IMR-90 (cell line): Measurements from ENCODE around the gene MLF2. TPM values are rescaled to one million over a fixed set of nuclear protein-coding genes. Genes with fewer than 3 reads are reported as not detected.

ENCODE experiments used
- ATAC-seq: fragments of 200-7000 bp; cut with Tn5 transposase; 2 replicates; pipeline ENCODE4 v1.9.1; 2020; ENCODE audit warnings: low read depth, mild to moderate bottlenecking, moderate library complexity
- BruUV-seq: library from RNA; stranded (reverse); fragments of 400-500 nt; replicated peaks from 2 replicates; lab custom pipeline; 2021; lab: Mats Ljungman, UMichigan
- CTCF ChIA-PET: fragments of 300-600 bp; formaldehyde crosslinking; extraction: SDS; loops from one replicate; lab custom pipeline; 2021; ENCODE audit warnings: antibody characterized with exemption; lab: Yijun Ruan, JAX
- POLR2A ChIA-PET: fragments of 300-600 bp; sonication (Branson Sonifier 250); formaldehyde crosslinking; loops from one replicate; lab custom pipeline; 2022; ENCODE audit warnings: antibody characterized with exemption; ENCODE audit not compliant: unreplicated experiment; lab: Charles Lee
- DNase-seq: peaks from one replicate; pipeline ENCODE4 v3.0.0; 2013
- H2AFZ ChIP-seq: replicated peaks from 2 replicates; pipeline ENCODE3; 2013; ENCODE audit warnings: low read length, mild to moderate bottlenecking; ENCODE audit not compliant: poor library complexity
- H2AK5ac ChIP-seq: 2 replicates; pipeline ENCODE4 v1.6.1; 2013; ENCODE audit warnings: low read depth, low read length, inconsistent platforms
- H2AK9ac ChIP-seq: replicated peaks from 2 replicates; pipeline ENCODE3; 2013; ENCODE audit warnings: mild to moderate bottlenecking, low read depth, low read length, moderate library complexity; ENCODE audit not compliant: poor library complexity
- H2BK120ac ChIP-seq: 2 replicates; pipeline ENCODE4 v1.6.1; 2013; ENCODE audit warnings: low read depth, low read length, inconsistent platforms
- H2BK15ac ChIP-seq: 3 replicates; pipeline ENCODE4 v1.6.1; 2013; ENCODE audit warnings: low read depth, low read length, inconsistent platforms
- H2BK20ac ChIP-seq: 2 replicates; pipeline ENCODE4 v1.6.1; 2013; ENCODE audit warnings: low read depth, mild to moderate bottlenecking, inconsistent platforms, low read length, moderate library complexity
- H2BK5ac ChIP-seq: 2 replicates; pipeline ENCODE4 v1.6.1; 2013; ENCODE audit warnings: mild to moderate bottlenecking, low read depth, low read length, inconsistent platforms; ENCODE audit not compliant: poor library complexity, severe bottlenecking
- H3K14ac ChIP-seq: replicated peaks from 2 replicates; pipeline ENCODE4 v1.6.1; 2013; ENCODE audit warnings: low read depth, low read length, inconsistent platforms
- H3K18ac ChIP-seq: 2 replicates; pipeline ENCODE4 v1.6.1; 2013; ENCODE audit warnings: low read depth, low read length, control low read depth
- H3K23ac ChIP-seq: 2 replicates; pipeline ENCODE4 v1.6.1; 2013; ENCODE audit warnings: low read depth, low read length, inconsistent platforms
- H3K27ac ChIP-seq: 2 replicates; pipeline ENCODE4 v1.5.1; 2013; ENCODE audit warnings: mild to moderate bottlenecking, control low read depth, low read length; ENCODE audit not compliant: insufficient read depth
- H3K27me3 ChIP-seq: 2 replicates; pipeline ENCODE4 v1.6.1; 2013; ENCODE audit warnings: low read length; ENCODE audit not compliant: control insufficient read depth, insufficient read depth
- H3K36me3 ChIP-seq: 2 replicates; pipeline ENCODE4 v1.6.1; 2013; ENCODE audit warnings: low read length, mixed read lengths; ENCODE audit not compliant: control insufficient read depth, insufficient read depth
- H3K4ac ChIP-seq: 2 replicates; pipeline ENCODE4 v1.6.1; 2013; ENCODE audit warnings: low read depth, low read length, inconsistent platforms
- H3K4me1 ChIP-seq: 2 replicates; pipeline ENCODE4 v1.6.1; 2013; ENCODE audit warnings: low read length, mixed read lengths; ENCODE audit not compliant: control insufficient read depth, insufficient read depth
- H3K4me2 ChIP-seq: 2 replicates; pipeline ENCODE4 v1.6.1; 2013; ENCODE audit warnings: low read depth, mild to moderate bottlenecking, control low read depth, low read length, moderate library complexity
- H3K4me3 ChIP-seq: 2 replicates; pipeline ENCODE4 v1.5.1; 2013; ENCODE audit warnings: low read depth, mild to moderate bottlenecking, control low read depth, low read length, moderate library complexity; ENCODE audit not compliant: insufficient read depth
- H3K56ac ChIP-seq: 2 replicates; pipeline ENCODE4 v1.6.1; 2013; ENCODE audit warnings: low read length, inconsistent platforms; ENCODE audit not compliant: insufficient read depth; ENCODE audit errors: extremely low read depth
- H3K79me1 ChIP-seq, 2 experiments: 2 replicates each; pipeline ENCODE4 v1.6.1; 2013; ENCODE audit warnings: low read length in 2 of 2, inconsistent platforms in 1 of 2, low read depth in 1 of 2
- H3K9ac ChIP-seq: 2 replicates; pipeline ENCODE4 v1.6.1; 2013; ENCODE audit warnings: low read depth, low read length, control low read depth
- H3K9me1 ChIP-seq: 2 replicates; pipeline ENCODE4 v1.6.1; 2013; ENCODE audit warnings: low read length, inconsistent platforms; ENCODE audit not compliant: insufficient read depth
- H3K9me3 ChIP-seq: 2 replicates; pipeline ENCODE4 v1.6.1; 2013; ENCODE audit warnings: low read length; ENCODE audit not compliant: control insufficient read depth, insufficient read depth
- H4K20me1 ChIP-seq: 2 replicates; pipeline ENCODE4 v1.6.1; 2013; ENCODE audit warnings: low read length, inconsistent platforms; ENCODE audit not compliant: insufficient read depth
- H4K5ac ChIP-seq: 2 replicates; pipeline ENCODE4 v1.6.1; 2013; ENCODE audit warnings: mild to moderate bottlenecking, low read depth, low read length, control low read depth
- H4K8ac ChIP-seq, 2 experiments: 2 replicates each; pipeline ENCODE4 v1.6.1; 2013; ENCODE audit warnings: low read depth in 2 of 2, low read length in 2 of 2, control low read depth in 1 of 2, inconsistent platforms in 1 of 2
- H4K91ac ChIP-seq: 2 replicates; pipeline ENCODE4 v1.6.1; 2013; ENCODE audit warnings: low read depth, low read length, inconsistent platforms; ENCODE audit not compliant: insufficient read depth
- BHLHE40 ChIP-seq: fragments of 150-350 bp; IDR thresholded peaks from 2 replicates; pipeline ENCODE4 v1.6.1; 2016; ENCODE audit warnings: mild to moderate bottlenecking, low read depth, low read length
- MAFK ChIP-seq: IDR thresholded peaks from 2 replicates; pipeline ENCODE4 v1.6.1; 2012; ENCODE audit warnings: low read depth, low read length, improper control_type of control experiment
- MAZ ChIP-seq: IDR thresholded peaks from 2 replicates; pipeline ENCODE4 v1.6.1; 2012; ENCODE audit warnings: low read depth, mild to moderate bottlenecking, low read length, improper control_type of control experiment, moderate library complexity, borderline replicate concordance
- MXI1 ChIP-seq: IDR thresholded peaks from 2 replicates; pipeline ENCODE4 v1.6.1; 2012; ENCODE audit warnings: low read depth, mild to moderate bottlenecking, low read length, moderate library complexity, borderline replicate concordance
- RAD21 ChIP-seq: IDR thresholded peaks from 2 replicates; pipeline ENCODE4 v1.6.1; 2012; ENCODE audit warnings: low read length, improper control_type of control experiment
- RFX5 ChIP-seq: IDR thresholded peaks from 2 replicates; pipeline ENCODE4 v1.8.0; 2012; ENCODE audit warnings: low read depth, mild to moderate bottlenecking, low read length, moderate library complexity
- WGBS, 2 experiments: methylation state at CpG; one replicate each; pipeline versions ENCODE4 v1.1.5 to v1.1.7; 2013; ENCODE audit warnings: missing lambda C conversion rate in 2 of 2; ENCODE audit not compliant: insufficient read length in 1 of 2; ENCODE audit errors: extremely low coverage in 2 of 2; 5-methylcytosine and 5-hydroxymethylcytosine counted together
- dilution Hi-C: fragments of 300-500 bp; cut with HindIII; formaldehyde crosslinking; loops from one replicate; pipeline ENCODE4 v1.14.3; 2018; ENCODE audit warnings: low sequenced_read_pairs; ENCODE audit not compliant: unreplicated experiment
- in situ Hi-C: fragments of 300-500 bp; cut with MboI; formaldehyde crosslinking; loops from 3 replicates; pipeline ENCODE4 v1.14.3; 2019; ENCODE audit warnings: low sequenced_read_pairs, inconsistent platforms, mixed read lengths
- intact Hi-C: fragments of 100-400 bp; cut with micrococcal nuclease; formaldehyde crosslinking; loops from 2 replicates; pipeline ENCODE4 v1.10.0; 2022
- polyA plus RNA-seq, 3 experiments: library from polyadenylated mRNA; depleted of rRNA; stranded (reverse); fragments of >200 nt; gene quantifications; 2 replicates each; pipeline ENCODE4 v1.2.3, GENCODE V29; 2012; ENCODE audit warnings: low replicate concordance in 1 of 3
- total RNA-seq: library from RNA; depleted of rRNA; stranded (reverse); fragments of >200 nt; gene quantifications from 2 replicates; pipeline ENCODE4 v1.2.3, GENCODE V29; 2012

MLF2 gene
- total and polyA plus RNA-seq, 2 of the 4 experiments (the other 2 are of a cell fraction), result 236 to 403 TPM

GRCh38 chr12:6734506-6735387 lies 18.2 kb downstream of the MLF2 start (continued):
- TF ChIP-seq MAZ, result no peak

- H2AK5ac ChIP-seq, result no peak overlapping the region
- H3K36me3 ChIP-seq, result peaks cover 46% of the 10 kb centered on the region
- DNase-seq, result no peak
- ChIA-PET POLR2A (interaction anchor here (0.8 kb wide), 1 partner anchor 22 kb away, joined by 3 read pairs; the partner anchor contains the start of gene MLF2), CTCF (no interaction called here)
- no peak overlapping the region for H3K4me3 ChIP-seq
- H3K27ac ChIP-seq, result no peak overlapping the region
- no peak overlapping the region for H3K9ac ChIP-seq
- no peaks in the 10 kb centered on the region for H3K27me3 ChIP-seq
- no peak overlapping the region for H4K91ac ChIP-seq
- H4K20me1 ChIP-seq, result no peaks in the 10 kb centered on the region
- no peak overlapping the region for H2BK15ac ChIP-seq
- no peak overlapping the region for H4K5ac ChIP-seq
- no peak overlapping the region for H2BK5ac ChIP-seq
- no peak overlapping the region for H3K23ac ChIP-seq
- H3K4me1 ChIP-seq, result no peaks in the 10 kb centered on the region
- no peak overlapping the region for H2BK120ac ChIP-seq
- H3K4ac ChIP-seq, result no peak overlapping the region
- no peak for TF ChIP-seq MXI1
- no peak for TF ChIP-seq RFX5
- no peak for TF ChIP-seq BHLHE40
- TF ChIP-seq RAD21, result no peak
- no peak for TF ChIP-seq MAFK
- no peak for TF ChIP-seq MAZ
- 95% methylated on average over 3 of the region's 8 CpGs; no CpG with 5 or more reads in 1 of the 2 experiments for WGBS, 2 experiments
- H3K9me3 ChIP-seq, result no peaks in the 10 kb centered on the region
- intact Hi-C loops, result no loop called here
- H3K56ac ChIP-seq, result no peak overlapping the region
- H3K79me1 ChIP-seq, result peaks cover 17 to 27% of the 10 kb centered on the region in 2 experiments
- no peak overlapping the region for H2BK20ac ChIP-seq
- H2AFZ ChIP-seq, result no peak overlapping the region
- ATAC-seq, result no peak
- dilution Hi-C loops, result no loop called here
- H3K4me2 ChIP-seq, result no peak overlapping the region
- no TSS peak for BruUV-seq
- H3K14ac ChIP-seq, result no peak overlapping the region
- no peak overlapping the region for H3K18ac ChIP-seq
- peaks cover 2% of the 10 kb centered on the region; the same call in 1 of the 2 replicates for H3K9me1 ChIP-seq
- H4K8ac ChIP-seq, result no peak overlapping the region
- peak overlapping the region; percentile 28 for H2AK9ac ChIP-seq
- in situ Hi-C loops, result no loop called here
These were observed 22.8 kb downstream of the MLF2 start for GRCh38 chr12:6730169-6730568.
